NCI-H524 (cell line): Measurements from ENCODE around the gene TMC2.
"Not testable (repeated sequence)": the region's sequence is repeated elsewhere in the genome, so short reads cannot be mapped to it uniquely, and the experiment has no call there.

Experiments used
- DNase-seq, 2 experiments: peaks; one replicate each; lab custom pipeline; 2025; lab: John Stamatoyannopoulos, UW

The TMC2 gene, protein sequence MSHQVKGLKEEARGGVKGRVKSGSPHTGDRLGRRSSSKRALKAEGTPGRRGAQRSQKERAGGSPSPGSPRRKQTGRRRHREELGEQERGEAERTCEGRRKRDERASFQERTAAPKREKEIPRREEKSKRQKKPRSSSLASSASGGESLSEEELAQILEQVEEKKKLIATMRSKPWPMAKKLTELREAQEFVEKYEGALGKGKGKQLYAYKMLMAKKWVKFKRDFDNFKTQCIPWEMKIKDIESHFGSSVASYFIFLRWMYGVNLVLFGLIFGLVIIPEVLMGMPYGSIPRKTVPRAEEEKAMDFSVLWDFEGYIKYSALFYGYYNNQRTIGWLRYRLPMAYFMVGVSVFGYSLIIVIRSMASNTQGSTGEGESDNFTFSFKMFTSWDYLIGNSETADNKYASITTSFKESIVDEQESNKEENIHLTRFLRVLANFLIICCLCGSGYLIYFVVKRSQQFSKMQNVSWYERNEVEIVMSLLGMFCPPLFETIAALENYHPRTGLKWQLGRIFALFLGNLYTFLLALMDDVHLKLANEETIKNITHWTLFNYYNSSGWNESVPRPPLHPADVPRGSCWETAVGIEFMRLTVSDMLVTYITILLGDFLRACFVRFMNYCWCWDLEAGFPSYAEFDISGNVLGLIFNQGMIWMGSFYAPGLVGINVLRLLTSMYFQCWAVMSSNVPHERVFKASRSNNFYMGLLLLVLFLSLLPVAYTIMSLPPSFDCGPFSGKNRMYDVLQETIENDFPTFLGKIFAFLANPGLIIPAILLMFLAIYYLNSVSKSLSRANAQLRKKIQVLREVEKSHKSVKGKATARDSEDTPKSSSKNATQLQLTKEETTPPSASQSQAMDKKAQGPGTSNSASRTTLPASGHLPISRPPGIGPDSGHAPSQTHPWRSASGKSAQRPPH

GRCh38 chr20:2536560-2536986, at the start of gene TMC2:
TMC2 (plus strand) TSS chr20:2536573; CDS start chr20:2536622, 49 bp downstream.
- no peak for DNase-seq

GRCh38 chr20:2502808-2503384, 33.5 kb upstream of the TMC2 start:
- DNase-seq, result not testable (repeated sequence)

- not testable (repeated sequence) for DNase-seq
Measured at GRCh38 chr20:2504803-2505202, 31.6 kb upstream of the TMC2 start.

DNA sequence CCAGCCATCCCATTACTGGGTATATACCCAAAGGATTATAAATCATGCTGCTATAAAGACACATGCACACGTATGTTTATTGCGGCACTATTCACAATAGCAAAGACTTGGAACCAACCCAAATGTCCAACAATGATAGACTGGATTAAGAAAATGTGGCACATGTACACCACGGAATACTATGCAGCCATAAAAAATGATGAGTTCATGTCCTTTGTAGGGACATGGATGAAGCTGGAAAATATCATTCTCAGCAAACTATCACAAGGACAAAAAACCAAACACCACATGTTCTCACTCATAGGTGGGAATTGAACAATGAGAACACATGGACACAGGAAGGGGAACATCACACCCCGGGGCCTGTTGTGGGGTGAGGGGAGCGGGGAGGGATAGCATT, 29.9 kb upstream of the TMC2 start:
- not testable (repeated sequence) for DNase-seq

GRCh38 chr20:2507464-2507863, 28.9 kb upstream of the TMC2 start:
- no peak for DNase-seq

DNA sequence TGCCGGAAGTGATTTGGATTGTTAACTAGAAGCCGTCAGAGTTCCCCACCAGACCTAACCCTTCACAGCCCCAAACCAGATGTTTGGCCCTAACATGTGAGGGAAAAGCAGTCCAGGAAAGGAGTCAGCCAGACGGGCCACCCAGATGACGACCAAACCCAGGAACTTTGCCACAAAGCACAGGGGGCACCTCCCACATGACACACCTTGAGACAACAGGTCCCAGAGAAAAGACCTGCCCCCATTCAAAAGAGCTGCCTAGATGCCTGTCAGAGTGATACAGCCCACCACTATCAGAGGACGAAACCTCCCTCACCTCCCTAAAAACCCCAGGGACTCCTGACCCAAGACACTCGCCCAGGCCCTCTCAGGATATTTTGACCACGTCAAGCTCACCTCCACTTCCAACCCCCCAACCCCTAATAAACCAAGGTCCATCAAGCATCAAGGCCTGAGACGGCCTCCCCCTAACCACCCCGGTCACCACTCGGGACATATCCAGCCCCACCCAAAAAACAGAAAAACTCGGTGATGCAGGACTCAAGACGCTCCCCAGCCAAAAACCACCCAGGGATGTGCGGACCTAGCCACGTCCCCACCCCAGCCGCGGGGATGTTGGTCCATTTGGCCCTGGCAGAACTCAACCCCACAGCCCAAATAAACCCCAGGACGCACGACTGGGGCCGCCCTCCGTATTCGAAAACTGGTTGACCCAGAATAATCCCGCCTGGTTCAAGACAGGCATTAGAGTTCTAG, 28.3 kb upstream of the TMC2 start:
- peak in 1 of 2 experiments; percentile 17 for DNase-seq

- DNase-seq, result peak; percentile 58 to 79
Measured at GRCh38 chr20:2508631-2509467, 27.5 kb upstream of the TMC2 start, which contains the start of gene ZNF343. ZNF343 (minus strand) TSS chr20:2508915; CDS start chr20:2493895, 15,020 bp downstream.

DNA sequence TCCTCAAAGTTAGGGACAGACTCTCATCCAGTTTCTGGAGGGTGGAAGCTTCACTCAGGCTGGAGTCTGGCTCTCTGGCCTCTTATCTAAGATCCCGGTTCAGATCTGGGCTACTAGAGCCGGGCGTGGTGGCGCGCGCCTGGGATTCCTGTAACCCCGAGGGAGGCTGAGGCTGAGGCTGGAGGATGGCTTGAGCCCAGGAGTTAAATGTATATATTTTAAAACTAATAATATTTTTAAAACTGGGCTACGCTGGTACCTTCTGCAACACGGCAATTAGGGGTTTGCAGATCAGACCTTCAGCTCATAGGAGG, 26.9 kb upstream of the TMC2 start:
- DNase-seq, result no peak

DNA sequence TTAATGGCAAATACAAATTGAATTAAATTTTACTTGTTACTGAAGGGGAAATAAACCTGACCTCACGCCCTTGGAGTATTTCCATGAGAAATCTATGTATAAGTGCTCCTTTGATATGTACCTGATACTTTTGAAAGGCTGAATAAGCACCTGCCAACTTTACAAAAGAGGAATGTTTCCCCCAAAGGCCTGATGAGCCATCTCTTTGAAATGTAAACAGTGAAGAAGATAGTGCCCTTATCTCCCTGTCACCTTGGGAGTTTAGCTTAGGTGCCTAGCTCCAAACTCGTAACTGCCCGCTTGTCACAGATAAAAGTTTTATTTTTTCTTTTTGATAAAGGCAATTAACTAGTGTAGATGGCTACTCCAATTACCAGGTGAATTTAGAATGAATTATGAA, 26.6 kb upstream of the TMC2 start:
- DNase-seq, result no peak

- no peak for DNase-seq
Measured at GRCh38 chr20:2515203-2515602, 21.2 kb upstream of the TMC2 start.

DNA sequence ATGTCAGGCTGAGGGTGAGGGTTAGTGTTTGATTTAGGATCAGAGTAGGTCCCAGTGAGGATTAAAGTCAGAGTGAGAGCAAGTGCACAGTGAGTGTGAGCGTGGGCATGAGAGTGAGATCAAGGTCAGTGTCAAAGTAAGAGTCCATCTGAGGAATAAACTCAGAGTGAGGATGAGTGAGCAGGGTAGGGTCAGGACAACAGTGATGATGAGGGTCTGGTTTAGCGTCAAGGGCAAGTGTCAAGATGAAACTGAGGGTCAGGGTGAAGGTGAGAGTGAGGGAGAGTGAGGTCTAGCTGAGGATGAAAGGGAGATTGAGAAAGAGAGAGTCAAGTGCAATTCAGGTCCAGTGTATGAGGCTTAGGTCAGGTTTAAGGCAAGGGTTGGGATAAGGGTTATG, 20.0 kb upstream of the TMC2 start:
- no peak for DNase-seq

GRCh38 chr20:2518096-2518495, 18.3 kb upstream of the TMC2 start:
- DNase-seq, result no peak

- DNase-seq, result no peak
Measured at GRCh38 chr20:2518558-2518957, 17.8 kb upstream of the TMC2 start.

DNA sequence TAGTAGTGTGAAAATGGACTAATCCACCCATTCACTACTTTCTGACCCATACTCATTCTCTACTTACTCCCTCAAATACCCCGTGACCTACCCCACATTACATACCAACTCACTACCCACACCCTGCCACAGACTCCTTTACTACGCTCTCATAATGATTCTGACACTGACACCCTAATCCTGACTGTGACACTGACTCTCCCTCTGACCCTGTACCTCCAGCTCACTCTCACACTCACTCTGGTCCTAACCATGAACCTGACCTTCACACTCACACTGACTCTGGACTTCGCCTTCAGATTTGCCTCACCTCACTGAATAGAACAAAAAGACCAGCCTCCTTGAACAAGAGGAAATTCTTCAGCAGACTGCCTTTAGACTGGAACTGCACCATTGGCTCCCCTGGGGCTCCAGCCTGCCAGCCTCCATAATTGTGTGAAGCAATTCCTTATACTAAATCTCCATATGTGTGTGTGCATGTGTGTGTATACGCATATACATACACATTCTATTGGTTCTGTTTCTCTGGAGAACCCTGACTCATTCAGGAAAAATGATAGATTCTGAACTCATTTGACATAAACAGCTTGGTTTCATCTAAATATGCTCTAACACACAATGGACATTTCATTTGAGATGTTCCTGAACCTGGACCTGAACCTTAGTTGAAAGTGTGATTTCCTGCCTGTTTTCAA, 17.1 kb upstream of the TMC2 start:
- no peak for DNase-seq

- no peak for DNase-seq
Measured at GRCh38 chr20:2520617-2521016, 15.8 kb upstream of the TMC2 start.

DNA sequence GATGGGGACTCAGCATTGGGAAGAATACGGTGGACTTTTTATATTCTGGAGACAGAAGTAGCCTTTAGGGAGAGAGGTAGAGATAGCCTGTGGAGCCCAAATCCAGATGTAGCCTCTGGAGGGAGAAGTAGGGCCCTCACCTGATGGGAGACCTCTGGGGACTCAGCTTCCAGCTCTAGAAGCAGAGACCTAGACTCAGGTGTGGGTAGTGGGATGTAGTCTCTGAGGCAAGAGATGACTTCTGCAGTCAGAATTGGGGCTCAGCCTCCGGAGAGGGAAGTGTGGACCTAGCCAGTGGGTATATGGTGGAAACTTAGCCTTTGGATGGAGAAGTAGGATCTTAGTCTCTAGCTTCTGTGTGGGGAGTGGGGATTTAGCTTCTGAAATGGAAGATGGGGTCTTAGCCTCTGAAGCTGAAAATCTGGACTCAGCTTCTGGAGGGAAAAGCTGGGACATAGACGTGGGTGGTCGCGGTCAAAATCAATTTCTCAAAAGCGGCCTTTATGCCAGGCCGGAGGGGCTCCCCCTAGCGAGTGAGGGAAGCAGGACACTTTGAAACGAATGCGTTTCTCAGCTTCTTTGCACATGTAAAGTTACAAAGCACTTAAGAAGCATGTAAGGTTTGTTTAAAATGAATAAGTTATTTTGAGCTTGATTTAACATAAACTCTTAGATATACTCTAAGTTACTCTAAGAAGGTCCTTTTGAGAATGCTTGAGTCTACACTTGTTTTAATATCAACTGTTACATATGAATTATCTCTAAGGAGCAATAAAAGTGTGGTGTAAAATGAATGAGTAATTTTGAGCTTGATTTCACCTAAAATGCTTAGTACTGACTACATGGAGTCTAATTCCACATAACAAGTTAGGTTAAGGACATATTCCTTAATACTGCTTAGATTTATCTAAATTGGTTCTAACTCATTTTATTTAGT, 14.7 kb upstream of the TMC2 start:
- peak; percentile 5 to 53 for DNase-seq

- DNase-seq, result not testable (repeated sequence)
Measured at GRCh38 chr20:2522826-2523429, 13.4 kb upstream of the TMC2 start.

DNA sequence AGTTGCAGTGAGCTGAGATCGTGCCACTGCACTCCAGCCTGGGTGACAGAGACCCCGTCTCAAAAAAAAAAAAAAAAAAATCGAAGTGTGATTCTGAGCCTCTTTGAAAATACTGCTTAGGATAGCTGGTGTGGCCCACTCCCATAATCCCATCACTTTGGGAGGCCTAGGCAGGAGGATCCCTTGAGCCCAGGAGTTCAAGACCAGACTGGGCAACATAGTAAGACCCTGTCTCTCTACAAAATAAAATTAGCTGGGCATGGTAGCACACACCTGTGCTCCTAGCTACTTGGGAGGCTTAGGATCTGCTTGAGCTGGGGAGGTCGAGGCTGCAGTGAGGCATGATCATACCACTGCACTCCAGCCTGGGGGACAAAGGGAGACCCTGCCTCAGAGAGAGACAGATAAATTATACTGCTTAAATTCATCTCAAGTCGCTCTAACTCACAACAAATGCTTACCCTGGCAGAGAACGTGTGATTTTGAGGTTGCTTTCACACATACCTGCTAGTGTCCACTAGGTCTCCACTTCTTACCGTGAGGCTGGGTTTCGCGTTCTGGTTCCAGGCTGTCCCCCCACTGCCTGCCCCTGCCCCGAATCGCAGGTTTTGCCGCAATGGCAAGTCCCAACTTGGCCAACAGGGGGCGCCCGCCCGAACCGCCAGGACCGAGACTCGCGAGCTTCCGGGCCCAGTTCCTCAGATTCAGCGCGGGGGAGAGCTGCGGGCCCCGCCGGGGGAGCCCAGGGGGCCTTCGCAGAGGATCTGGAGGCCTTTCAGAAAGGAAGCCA, 12.3 kb upstream of the TMC2 start:
- peak; percentile 53 to 76 for DNase-seq
